NK-92 (cell line): ENCODE measurements around the gene STXBP6.
"Not testable (repeated sequence)": the region's sequence is repeated elsewhere in the genome, so short reads cannot be mapped to it uniquely, and the experiment has no call there.

Experiments
- DNase-seq: peaks from one replicate; lab custom pipeline; 2025; ENCODE audit not compliant: unreplicated experiment; lab: John Stamatoyannopoulos, UW

The STXBP6 gene

DNA sequence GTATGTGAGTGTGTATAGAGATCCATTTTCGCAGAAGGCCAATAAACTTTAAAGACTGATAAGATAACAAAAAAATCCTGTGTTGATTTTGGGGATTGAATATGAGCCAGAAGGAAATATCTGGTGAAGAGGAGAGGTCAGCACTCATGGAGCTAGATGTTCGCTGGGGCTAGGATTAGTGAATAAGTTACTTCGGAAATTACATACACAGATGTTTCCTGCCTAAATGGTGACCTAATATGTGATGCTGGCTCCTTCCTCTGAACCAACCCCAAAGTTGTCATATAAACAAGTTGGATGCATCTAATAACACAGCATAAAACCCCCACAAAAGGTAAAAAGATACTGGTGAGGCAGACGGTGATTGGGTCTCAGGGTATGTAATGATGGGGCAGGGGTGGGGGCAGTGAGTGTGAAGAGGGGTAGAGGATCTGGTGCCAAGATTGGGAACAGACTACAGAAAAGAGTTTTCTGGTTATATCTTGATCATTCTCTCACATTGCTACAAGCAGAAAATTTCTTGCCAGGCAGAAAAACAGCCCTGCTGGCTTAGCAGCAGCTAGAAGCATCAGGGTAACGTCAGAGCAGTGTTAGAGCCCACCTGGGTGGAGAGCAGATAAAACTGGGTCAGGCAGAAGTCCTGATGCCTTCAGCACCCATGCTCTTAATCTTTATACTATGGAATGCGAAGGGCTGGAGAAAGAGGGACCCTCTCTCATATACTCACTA, 275.6 kb downstream of the STXBP6 start:
- no peak for DNase-seq

DNA sequence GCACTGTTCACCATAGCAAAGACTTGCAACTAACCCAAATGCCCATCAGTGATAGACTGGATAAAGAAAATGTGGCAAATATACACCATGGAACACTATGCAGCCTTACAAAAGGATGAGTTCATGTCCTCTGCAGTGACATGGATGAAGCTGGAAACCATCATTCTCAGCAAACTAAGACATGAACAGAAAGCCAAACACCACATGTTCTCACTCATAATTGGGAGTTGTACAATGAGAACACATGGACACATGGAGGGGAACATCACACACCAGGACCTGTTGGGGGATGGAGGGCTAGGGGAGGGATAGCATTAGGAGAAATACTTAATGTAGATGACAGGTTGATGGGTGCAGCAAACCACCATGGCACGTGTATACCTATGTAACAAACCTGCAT, 276.4 kb downstream of the STXBP6 start:
- not testable (repeated sequence) for DNase-seq

DNA sequence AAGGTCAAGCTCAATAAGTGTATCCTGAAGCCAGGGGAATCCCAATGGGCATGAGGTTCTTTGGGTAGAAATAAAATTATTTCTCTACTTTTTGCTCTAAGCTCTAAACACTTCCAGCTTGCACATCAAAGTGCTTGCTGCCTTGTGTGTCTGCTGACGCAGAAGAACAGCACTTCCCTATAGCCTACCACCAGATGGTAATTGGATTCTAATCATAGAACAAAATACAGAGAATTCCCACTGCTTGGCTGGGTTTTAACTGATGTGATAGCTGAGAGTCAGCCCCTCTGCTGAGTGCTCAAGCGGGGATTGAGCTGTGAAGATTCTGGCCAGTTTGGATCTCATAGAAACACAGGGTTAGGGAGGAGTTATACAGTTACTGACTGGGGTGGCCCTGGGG, 283.5 kb downstream of the STXBP6 start:
- no peak for DNase-seq

DNA sequence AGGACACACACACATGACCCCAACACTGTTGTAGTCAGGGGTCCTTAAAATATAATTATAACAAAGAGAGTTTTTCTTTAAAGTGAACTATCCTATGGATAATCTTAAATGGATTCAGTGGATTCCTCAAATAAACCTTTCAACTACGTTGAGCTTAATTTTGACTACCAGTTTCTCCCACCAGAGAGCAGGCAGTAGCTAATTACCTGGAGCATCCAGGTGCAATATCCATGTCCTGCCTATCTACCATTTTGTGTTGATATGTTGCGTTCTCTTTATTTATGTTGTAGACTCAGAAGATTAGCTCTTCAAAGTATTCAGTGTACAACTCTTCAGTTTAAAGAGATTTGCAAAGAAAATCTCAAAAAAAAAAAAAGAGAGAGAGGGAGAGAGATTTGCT, 288.8 kb downstream of the STXBP6 start:
- DNase-seq, result no peak
